Measurements from ENCODE around the gene PRAME.

DNA sequence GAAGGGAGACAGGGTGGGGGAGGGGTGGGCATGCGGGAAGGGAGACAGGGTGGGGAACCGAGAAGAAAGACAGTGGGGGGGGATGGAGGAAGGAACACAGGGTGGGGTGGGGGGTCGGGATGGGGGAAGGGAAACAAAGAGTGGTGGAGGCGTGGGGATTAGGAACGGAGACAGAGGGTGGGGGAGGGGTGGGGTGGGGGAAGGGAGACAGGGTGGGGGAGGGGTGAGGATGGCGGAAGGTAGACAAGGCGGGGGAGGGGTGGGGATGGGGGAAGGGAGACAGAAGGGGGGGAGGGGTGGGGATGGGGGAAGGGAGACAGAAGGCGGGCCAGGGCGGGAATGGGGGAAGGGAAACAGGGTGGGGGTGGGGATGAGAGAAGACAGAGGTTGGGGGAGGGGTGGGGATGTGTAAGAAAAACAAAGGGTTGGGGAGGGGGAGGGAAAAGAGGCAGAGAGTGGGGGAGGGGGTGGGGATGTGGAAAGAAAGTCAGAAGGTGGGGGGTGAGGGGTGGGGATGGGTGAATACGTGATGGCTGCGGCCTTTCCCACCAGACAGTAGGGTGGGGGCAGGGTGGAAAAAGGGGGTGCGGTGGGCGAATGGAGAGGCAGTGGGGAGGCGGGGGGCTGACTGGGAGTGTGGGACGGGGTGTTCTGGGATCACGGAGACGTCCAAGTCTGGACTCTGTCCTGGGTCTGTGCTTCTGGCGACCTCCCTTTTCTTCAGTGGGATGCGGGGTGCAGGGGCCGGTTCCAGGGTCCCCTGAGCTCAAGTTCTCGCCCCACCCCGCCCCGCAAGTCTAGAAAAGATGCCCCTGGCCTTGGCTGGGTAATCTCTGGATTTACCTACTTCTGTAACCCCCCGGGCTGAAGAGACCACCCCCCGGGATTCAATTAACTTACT lies 744 bp downstream of the PRAME start:
- TF ChIP-seq, protein P1, sequence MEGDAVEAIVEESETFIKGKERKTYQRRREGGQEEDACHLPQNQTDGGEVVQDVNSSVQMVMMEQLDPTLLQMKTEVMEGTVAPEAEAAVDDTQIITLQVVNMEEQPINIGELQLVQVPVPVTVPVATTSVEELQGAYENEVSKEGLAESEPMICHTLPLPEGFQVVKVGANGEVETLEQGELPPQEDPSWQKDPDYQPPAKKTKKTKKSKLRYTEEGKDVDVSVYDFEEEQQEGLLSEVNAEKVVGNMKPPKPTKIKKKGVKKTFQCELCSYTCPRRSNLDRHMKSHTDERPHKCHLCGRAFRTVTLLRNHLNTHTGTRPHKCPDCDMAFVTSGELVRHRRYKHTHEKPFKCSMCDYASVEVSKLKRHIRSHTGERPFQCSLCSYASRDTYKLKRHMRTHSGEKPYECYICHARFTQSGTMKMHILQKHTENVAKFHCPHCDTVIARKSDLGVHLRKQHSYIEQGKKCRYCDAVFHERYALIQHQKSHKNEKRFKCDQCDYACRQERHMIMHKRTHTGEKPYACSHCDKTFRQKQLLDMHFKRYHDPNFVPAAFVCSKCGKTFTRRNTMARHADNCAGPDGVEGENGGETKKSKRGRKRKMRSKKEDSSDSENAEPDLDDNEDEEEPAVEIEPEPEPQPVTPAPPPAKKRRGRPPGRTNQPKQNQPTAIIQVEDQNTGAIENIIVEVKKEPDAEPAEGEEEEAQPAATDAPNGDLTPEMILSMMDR (IDR thresholded peaks at IDR 0.05; ENCODE audit: insufficient read depth, low read depth, low read length) = no peak
- TF ChIP-seq EZH2 (IDR thresholded peaks at IDR 0.05; ENCODE audit: insufficient read depth, low read length) = no peak

Data from astrocyte (in vitro differentiated cells and primary cell).